ENCODE results near the gene CFAP107.

GRCh38 chr1:12761781-12762180 lies 15.8 kb downstream of the CFAP107 start:
- TF ChIP-seq EZH2 (IDR thresholded peaks at IDR 0.05; ENCODE audit: borderline replicate concordance, insufficient read depth, low read depth, low read length, poor library complexity, severe bottlenecking) (no peak), CTCF (IDR thresholded peaks at IDR 0.05) (no peak)

All from B cell (primary cell).